Endodermal cell (in vitro differentiated cells): ENCODE results near the gene BCLAF1. TPM values are rescaled to one million over a fixed set of nuclear protein-coding genes. Genes with fewer than 3 reads are reported as not detected.

Experiments
- DNase-seq: peaks from one replicate; pipeline ENCODE4 v3.0.0-alpha.2; 2017
- H3K27ac ChIP-seq: 2 replicates; pipeline ENCODE4 v1.5.1; 2013; ENCODE audit warnings: mild to moderate bottlenecking, low read depth, low read length, moderate library complexity
- H3K27me3 ChIP-seq: 2 replicates; pipeline ENCODE4 v1.6.1; 2013; ENCODE audit warnings: mild to moderate bottlenecking, low read length, moderate library complexity; ENCODE audit not compliant: insufficient read depth, control insufficient read depth, poor library complexity, severe bottlenecking
- H3K36me3 ChIP-seq: 2 replicates; pipeline ENCODE4 v1.7.0; 2013; ENCODE audit warnings: mild to moderate bottlenecking, low read length, moderate library complexity; ENCODE audit not compliant: control insufficient read depth, insufficient read depth
- H3K4me1 ChIP-seq: one replicate; pipeline ENCODE4 v1.7.0; 2013; ENCODE audit warnings: low read length; ENCODE audit not compliant: control insufficient read depth, insufficient read depth
- H3K4me3 ChIP-seq: 2 replicates; pipeline ENCODE4 v1.5.1; 2013; ENCODE audit warnings: mild to moderate bottlenecking, low read length, moderate library complexity
- H3K9ac ChIP-seq: 2 replicates; pipeline ENCODE4 v1.6.1; 2013; ENCODE audit warnings: mild to moderate bottlenecking, low read length, moderate library complexity; ENCODE audit not compliant: poor library complexity, severe bottlenecking; ENCODE audit errors: extremely low read depth
- H3K9me3 ChIP-seq: 2 replicates; pipeline ENCODE4 v1.6.1; 2013; ENCODE audit warnings: mild to moderate bottlenecking, low read length, moderate library complexity; ENCODE audit not compliant: control insufficient read depth
- H3K27ac Mint-ChIP-seq: 2 replicates; pipeline ENCODE4 v1.8.0; 2020; ENCODE audit warnings: mixed read lengths
- H3K27me3 Mint-ChIP-seq: 2 replicates; pipeline ENCODE4 v1.8.0; 2021; ENCODE audit warnings: mild to moderate bottlenecking, mixed read lengths; ENCODE audit not compliant: insufficient read depth
- H3K36me3 Mint-ChIP-seq: 2 replicates; pipeline ENCODE4 v1.8.0; 2020; ENCODE audit warnings: low read depth, mixed read lengths
- H3K4me1 Mint-ChIP-seq: 2 replicates; pipeline ENCODE4 v1.8.0; 2020; ENCODE audit warnings: mixed read lengths
- H3K4me3 Mint-ChIP-seq: 2 replicates; pipeline ENCODE4 v1.8.0; 2020; ENCODE audit warnings: mild to moderate bottlenecking, moderate library complexity, mixed read lengths
- H3K9me3 Mint-ChIP-seq: 2 replicates; pipeline ENCODE4 v1.8.0; 2020; ENCODE audit warnings: mild to moderate bottlenecking, mixed read lengths
- WGBS, 2 experiments: methylation state at CpG; one replicate each; pipeline versions ENCODE4 v1.1.5 to v1.1.7; 2013; ENCODE audit warnings: missing lambda C conversion rate in 2 of 2, mixed read lengths in 1 of 2; ENCODE audit not compliant: insufficient coverage in 1 of 2, insufficient read length in 1 of 2; 5-methylcytosine and 5-hydroxymethylcytosine counted together
- total RNA-seq, 2 donors: library from RNA; stranded (reverse); fragmentation: NEBNext Ultra II Directional in 1 of 2; extraction: Animal tissue kit (Norgen Biotek cat#: 25700) in 1 of 2; gene quantifications; 2 replicates in 1 of 2; 3 replicates in 1 of 2; pipeline ENCODE4 v1.2.1, GENCODE V29; 2021
- TF ChIP-seq, protein P1 (sequence below): fragments of 200-600 bp; sonication (generic); conservative IDR thresholded peaks from 2 replicates; pipeline ENCODE4 v1.5.0; 2021; ENCODE audit warnings: antibody characterized with exemption, mild to moderate bottlenecking

Gene BCLAF1
- total RNA-seq, 2 donors from 2014 or later, result 130 to 194 TPM

DNA sequence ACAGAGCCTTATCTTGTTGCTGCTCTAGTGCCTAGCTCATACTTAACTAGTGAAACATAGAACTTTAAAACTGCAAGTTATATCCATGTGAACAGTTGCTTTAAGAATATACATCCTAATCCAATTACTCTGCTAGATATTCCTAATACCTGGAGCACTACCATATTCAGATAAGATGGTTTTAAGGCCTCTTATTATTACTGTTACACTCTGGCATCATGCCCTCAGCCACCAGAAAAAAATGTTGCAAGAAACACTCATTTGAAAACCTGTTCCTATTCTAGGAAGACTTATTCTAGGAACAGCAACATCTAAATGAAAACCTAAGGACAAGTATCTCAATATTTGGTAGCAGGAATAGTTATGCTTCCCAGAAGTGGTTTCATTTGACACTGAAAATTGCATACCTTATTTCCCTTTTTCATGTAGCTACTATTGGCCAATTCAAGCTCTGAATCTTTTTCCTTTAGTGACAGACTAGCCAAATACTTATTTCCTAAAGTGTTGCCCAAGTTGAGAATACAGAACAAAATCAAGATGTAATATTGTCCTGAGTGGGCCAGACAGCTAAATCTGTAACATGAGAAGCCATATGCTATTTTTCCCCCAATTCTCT lies 34.7 kb downstream of the BCLAF1 start:
- TF ChIP-seq, protein P1, sequence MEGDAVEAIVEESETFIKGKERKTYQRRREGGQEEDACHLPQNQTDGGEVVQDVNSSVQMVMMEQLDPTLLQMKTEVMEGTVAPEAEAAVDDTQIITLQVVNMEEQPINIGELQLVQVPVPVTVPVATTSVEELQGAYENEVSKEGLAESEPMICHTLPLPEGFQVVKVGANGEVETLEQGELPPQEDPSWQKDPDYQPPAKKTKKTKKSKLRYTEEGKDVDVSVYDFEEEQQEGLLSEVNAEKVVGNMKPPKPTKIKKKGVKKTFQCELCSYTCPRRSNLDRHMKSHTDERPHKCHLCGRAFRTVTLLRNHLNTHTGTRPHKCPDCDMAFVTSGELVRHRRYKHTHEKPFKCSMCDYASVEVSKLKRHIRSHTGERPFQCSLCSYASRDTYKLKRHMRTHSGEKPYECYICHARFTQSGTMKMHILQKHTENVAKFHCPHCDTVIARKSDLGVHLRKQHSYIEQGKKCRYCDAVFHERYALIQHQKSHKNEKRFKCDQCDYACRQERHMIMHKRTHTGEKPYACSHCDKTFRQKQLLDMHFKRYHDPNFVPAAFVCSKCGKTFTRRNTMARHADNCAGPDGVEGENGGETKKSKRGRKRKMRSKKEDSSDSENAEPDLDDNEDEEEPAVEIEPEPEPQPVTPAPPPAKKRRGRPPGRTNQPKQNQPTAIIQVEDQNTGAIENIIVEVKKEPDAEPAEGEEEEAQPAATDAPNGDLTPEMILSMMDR, result no peak
- Histone ChIP-seq H3K27ac (no peak overlapping the region), H3K4me3 (no peak overlapping the region), H3K36me3 (peaks cover 41% of the 10 kb centered on the region), H3K4me1 (no peaks in the 10 kb centered on the region), H3K9me3 (no peaks in the 10 kb centered on the region), H3K27me3 (no peaks in the 10 kb centered on the region), H3K9ac (no peak overlapping the region)
- Mint-ChIP-seq H3K4me3 (no peak overlapping the region), H3K4me1 (peaks cover 9% of the 10 kb centered on the region), H3K27me3 (no peaks in the 10 kb centered on the region), H3K27ac (no peak overlapping the region), H3K9me3 (no peaks in the 10 kb centered on the region), H3K36me3 (peaks cover 28% of the 10 kb centered on the region)
- DNase-seq, result no peak

DNA sequence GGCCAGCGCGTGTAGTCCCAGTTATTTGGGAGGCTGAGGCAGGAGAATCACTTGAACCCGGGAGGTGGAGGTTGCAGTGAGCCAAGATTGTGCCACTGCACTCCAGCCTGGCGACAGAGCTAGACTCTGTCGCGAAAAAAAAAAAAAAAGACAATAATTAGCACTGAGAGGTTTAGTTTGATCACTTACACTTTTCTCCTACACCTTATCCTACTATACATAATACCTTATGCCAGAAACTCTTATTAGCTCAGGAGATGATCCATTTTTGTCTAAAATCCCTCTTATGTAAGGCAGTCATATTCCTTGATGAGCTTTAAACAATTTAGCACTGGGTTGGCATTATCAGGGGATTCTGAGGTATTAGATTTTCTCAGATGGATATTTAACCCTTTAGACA lies 35.9 kb downstream of the BCLAF1 start:
- DNase-seq, result no peak
- Mint-ChIP-seq H3K9me3 (no peaks in the 10 kb centered on the region), H3K27ac (no peak overlapping the region), H3K4me3 (no peak overlapping the region), H3K27me3 (no peaks in the 10 kb centered on the region), H3K36me3 (peaks cover 16% of the 10 kb centered on the region), H3K4me1 (peaks cover 17% of the 10 kb centered on the region)
- Histone ChIP-seq H3K27me3 (no peaks in the 10 kb centered on the region), H3K4me3 (no peak overlapping the region), H3K36me3 (peaks cover 29% of the 10 kb centered on the region), H3K4me1 (no peaks in the 10 kb centered on the region), H3K9me3 (no peaks in the 10 kb centered on the region), H3K27ac (no peak overlapping the region), H3K9ac (no peak overlapping the region)
- 92 to 94% methylated on average over 4 to 6 of the region's 6 CpGs for WGBS, 2 experiments
- TF ChIP-seq, protein P1, result no peak

DNA sequence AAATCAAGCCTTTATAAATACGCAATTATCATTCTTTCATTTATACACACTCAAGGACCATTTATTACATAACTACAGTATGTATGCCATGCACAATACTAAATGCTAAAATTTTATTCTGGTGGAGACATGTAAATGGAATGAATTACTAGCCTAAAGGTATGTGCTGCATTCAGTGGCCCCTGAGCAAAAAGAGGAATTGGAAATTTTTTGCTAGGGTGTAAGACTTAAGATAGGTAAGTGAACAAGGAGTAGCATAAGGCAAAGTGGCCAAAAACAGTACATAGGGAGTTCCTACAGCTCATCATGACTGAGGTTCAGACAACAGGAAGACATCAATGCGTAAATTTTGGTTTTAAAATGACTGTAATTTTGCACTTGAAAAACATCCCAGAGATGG lies 37.2 kb downstream of the BCLAF1 start:
- Mint-ChIP-seq H3K9me3 (no peaks in the 10 kb centered on the region), H3K4me1 (peaks cover 18% of the 10 kb centered on the region), H3K27me3 (no peaks in the 10 kb centered on the region), H3K36me3 (peaks cover 9% of the 10 kb centered on the region), H3K27ac (no peak overlapping the region), H3K4me3 (no peak overlapping the region)
- no peak for DNase-seq
- no peaks in the 10 kb centered on the region for H3K4me1 ChIP-seq
- H3K4me3 ChIP-seq, result no peak overlapping the region
- no peak overlapping the region for H3K27ac ChIP-seq
- no peaks in the 10 kb centered on the region for H3K27me3 ChIP-seq
- H3K9ac ChIP-seq, result no peak overlapping the region
- H3K9me3 ChIP-seq, result no peaks in the 10 kb centered on the region
- TF ChIP-seq, protein P1, result no peak
- 94 to 100% methylated on average over 2 of the region's 2 CpGs for WGBS, 2 experiments
- peaks cover 16% of the 10 kb centered on the region for H3K36me3 ChIP-seq
